RWPE1 (cell line): Measurements from ENCODE around the gene GAP43.

ENCODE experiments used
- CTCF ChIA-PET: fragments of 350-600 bp; sonication (Branson Sonifier 250); formaldehyde crosslinking; extraction: SDS; loops from one replicate; lab custom pipeline; 2021; lab: Yijun Ruan, JAX
- POLR2A ChIA-PET: fragments of 400-600 bp; formaldehyde crosslinking; extraction: SDS; loops from one replicate; lab custom pipeline; 2020; ENCODE audit warnings: antibody characterized with exemption; ENCODE audit not compliant: low non-redundant PET; lab: Yijun Ruan, JAX
- DNase-seq: peaks from one replicate; pipeline ENCODE4 v3.0.0; 2012; ENCODE audit warnings: low spot score
- H3K27ac ChIP-seq: fragments of 450-650 bp; 2 replicates; pipeline ENCODE4 v1.5.1; 2017
- TF ChIP-seq, protein P1 (sequence below): fragments of 450-650 bp; conservative IDR thresholded peaks from 2 replicates; pipeline ENCODE4 v1.5.1; 2017; ENCODE audit warnings: low read depth, mild to moderate bottlenecking

GAP43 gene

DNA sequence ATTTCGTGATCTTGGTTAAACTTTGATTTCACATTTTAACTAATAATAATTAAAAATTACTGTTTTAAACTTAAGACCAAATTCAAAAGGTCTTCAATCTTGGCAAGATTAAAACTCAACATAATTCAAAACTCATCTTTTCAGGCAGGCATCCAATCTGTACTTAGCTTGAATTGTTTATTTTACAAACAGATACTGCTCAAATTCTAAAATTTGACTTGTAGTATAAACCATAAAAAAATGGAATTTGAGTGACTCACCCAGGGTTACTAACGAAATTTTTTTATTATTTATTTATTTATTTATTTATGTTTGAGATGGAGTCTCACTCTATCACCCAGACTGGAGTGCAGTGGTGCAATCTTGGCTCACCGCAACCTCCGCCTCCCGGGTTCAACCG lies 64.4 kb downstream of the GAP43 start:
- CTCF ChIA-PET, result no interaction called here

DNA sequence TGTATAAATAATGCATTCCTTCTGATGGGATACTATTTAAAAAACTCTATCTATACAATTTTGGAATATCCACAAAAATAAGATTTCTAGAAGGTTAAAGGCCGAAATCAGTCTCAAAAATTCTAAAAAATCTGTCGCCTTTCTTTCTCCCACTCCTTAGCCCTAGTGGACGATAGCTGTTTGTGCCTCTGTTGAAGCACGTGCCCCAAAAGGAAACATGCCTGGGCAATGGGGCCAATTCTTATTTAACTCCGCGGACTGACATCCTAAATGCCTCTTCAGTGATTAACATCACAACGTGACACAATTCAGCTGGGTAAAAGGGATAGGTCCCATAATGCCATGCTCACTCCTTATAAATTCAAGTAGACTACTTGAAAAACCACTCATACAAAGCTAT lies 65.1 kb downstream of the GAP43 start:
- CTCF ChIA-PET, result no interaction called here
- POLR2A ChIA-PET, result no interaction called here
- DNase-seq, result no peak
- H3K27ac ChIP-seq, result no peak overlapping the region
- TF ChIP-seq, protein P1, sequence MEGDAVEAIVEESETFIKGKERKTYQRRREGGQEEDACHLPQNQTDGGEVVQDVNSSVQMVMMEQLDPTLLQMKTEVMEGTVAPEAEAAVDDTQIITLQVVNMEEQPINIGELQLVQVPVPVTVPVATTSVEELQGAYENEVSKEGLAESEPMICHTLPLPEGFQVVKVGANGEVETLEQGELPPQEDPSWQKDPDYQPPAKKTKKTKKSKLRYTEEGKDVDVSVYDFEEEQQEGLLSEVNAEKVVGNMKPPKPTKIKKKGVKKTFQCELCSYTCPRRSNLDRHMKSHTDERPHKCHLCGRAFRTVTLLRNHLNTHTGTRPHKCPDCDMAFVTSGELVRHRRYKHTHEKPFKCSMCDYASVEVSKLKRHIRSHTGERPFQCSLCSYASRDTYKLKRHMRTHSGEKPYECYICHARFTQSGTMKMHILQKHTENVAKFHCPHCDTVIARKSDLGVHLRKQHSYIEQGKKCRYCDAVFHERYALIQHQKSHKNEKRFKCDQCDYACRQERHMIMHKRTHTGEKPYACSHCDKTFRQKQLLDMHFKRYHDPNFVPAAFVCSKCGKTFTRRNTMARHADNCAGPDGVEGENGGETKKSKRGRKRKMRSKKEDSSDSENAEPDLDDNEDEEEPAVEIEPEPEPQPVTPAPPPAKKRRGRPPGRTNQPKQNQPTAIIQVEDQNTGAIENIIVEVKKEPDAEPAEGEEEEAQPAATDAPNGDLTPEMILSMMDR, result no peak

More for the DNA sequence above, 64.4 kb downstream of the GAP43 start:
- DNase-seq, result no peak
- H3K27ac ChIP-seq, result no peak overlapping the region
- POLR2A ChIA-PET, result no interaction called here
- TF ChIP-seq, protein P1, result no peak

GRCh38 chr3:115689928-115690327 lies 66.6 kb downstream of the GAP43 start:
- TF ChIP-seq, protein P1, result no peak
- H3K27ac ChIP-seq, result no peak overlapping the region
- CTCF ChIA-PET, result no interaction called here
- POLR2A ChIA-PET, result no interaction called here
- DNase-seq, result no peak

DNA sequence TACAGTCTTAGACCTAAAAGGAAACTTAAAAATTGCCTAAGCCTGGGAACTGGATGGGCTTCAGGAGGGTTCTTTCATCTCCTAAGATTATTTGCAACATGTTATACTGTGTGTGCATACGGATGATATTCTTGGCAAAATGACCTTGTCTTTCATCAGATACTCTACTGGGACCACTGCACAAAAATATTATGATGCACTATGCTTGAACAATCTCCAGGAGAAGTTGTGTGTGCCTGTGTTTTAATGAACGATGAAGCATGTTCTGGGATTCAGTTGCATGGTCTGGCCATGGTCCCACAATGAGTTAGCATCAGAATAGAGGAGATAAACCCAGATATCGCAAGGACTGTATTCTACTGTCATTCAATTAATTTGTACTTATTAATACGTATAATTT lies 68.7 kb downstream of the GAP43 start:
- no peak overlapping the region for H3K27ac ChIP-seq
- TF ChIP-seq, protein P1, result no peak
- POLR2A ChIA-PET, result no interaction called here
- CTCF ChIA-PET, result interaction anchor here (0.7 kb wide), 1 partner anchor 606 kb away, joined by 3 read pairs; no protein-coding TSS in a partner anchor
- DNase-seq, result no peak

- DNase-seq, result peak; percentile 71
- ChIA-PET POLR2A (no interaction called here), CTCF (interaction anchor here (0.5 to 1.3 kb wide), 14 partner anchors 11 to 1780 kb away, joined by 3 to 7 read pairs (median 3); no protein-coding TSS in a partner anchor)
- H3K27ac ChIP-seq, result no peak overlapping the region
- TF ChIP-seq, protein P1, result peak; percentile 79
These were observed 69.7 kb downstream of the GAP43 start for GRCh38 chr3:115692887-115693524.

GRCh38 chr3:115693868-115694267 lies 70.6 kb downstream of the GAP43 start:
- DNase-seq, result no peak
- CTCF ChIA-PET, result interaction anchor here (1.0 kb wide), 1 partner anchor 92 kb away, joined by 3 read pairs; no protein-coding TSS in a partner anchor
- POLR2A ChIA-PET, result no interaction called here

More at GRCh38 chr3:115693868-115694267, 70.6 kb downstream of the GAP43 start:
- H3K27ac ChIP-seq, result no peak overlapping the region
- TF ChIP-seq, protein P1, result no peak
